Stimulated activated CD4-positive, alpha-beta T cell treated with anti-CD3 and anti-CD28 coated beads, Interleukin-12 subunit alpha, Interleukin-12 subunit beta, amount 100 ng/mL, for 24 hours (primary cell): ENCODE measurements around the gene PUM1.

Source experiments
- DNase-seq, 2 experiments: peaks; one replicate each; pipeline ENCODE4 v3.0.0-alpha.2; 2020; ENCODE audit warnings: low read depth in 2 of 2

PUM1 gene

GRCh38 chr1:31031330-31032143 lies 34.0 kb downstream of the PUM1 start:
- DNase-seq: no peak

DNA sequence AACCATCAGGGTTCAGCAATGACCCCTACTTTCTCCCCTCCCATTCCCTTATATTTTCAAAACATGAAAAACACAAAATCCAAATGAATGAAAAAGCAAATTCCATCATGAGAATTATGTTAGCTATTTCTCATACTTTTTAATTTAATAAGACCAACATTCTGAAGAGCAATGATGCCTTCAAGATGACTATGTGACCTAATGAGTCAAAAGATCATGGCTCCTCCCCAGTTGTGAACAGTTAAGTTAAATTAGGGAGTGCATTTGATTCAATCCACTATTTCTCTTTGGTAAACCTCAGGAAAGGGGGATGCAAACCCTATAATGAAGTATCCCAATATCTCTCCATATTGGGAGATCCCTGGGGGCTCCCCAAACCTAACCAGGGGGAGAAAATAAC lies 36.5 kb downstream of the PUM1 start:
- no peak for DNase-seq

- no peak for DNase-seq
Measured at GRCh38 chr1:31027693-31028526, 37.6 kb downstream of the PUM1 start.

DNA sequence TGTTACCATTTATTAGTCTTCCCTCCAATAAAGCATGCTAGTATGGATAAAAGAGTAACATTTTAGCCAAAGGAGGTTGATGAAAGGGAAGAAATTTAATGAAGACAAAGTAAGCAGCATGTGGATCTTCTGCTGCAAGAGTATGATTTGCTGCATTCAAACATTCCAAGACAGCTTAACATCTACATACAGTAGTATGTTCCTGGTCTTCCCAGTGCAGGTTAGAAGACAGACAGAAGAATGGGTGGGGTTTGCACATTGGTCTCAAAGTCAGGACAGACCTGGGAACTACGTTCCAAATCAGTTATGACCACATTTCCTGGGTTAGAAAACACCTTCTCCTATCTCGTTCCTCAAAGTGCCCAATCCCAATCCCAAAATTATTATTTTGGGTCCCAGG lies 43.3 kb downstream of the PUM1 start:
- DNase-seq: no peak

GRCh38 chr1:31020007-31020790 lies 45.3 kb downstream of the PUM1 start:
- no peak for DNase-seq

DNA sequence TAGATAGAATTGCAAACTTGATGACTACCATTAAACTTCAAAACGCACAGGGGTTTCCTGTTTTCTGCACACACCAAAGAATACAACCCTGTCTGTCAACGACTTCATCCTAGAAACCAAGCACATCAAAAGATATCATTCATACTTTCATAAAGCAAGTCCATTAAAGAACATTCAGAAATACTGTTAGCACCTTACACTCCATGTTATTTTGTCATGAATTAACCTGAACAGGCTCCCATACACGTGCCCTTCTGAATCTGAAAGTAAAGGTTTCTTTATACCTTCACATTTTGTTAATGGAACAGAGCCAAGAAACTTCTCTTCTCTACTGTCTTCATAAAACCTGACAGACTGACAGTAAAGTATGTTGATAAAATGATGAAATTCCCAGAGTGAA lies 46.1 kb downstream of the PUM1 start:
- no peak for DNase-seq

DNA sequence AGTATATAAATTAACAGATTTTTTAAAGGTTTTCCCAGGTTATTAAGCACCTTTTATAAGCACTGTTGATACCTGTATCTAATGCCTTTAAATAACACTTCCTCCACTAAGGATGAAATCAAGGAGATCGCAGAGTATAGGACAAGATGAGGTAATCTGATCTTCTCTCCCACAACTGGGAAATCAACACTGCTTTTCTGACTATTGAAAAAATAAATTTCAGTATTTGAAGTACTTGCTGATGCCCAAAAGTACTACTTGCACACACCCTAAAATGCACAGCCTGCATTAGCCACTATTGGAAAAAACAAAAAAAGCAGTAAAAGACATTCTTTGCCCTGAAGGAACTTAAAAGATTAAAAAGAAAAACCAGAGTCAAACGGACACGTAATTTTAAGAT lies 48.6 kb downstream of the PUM1 start:
- no peak for DNase-seq

DNA sequence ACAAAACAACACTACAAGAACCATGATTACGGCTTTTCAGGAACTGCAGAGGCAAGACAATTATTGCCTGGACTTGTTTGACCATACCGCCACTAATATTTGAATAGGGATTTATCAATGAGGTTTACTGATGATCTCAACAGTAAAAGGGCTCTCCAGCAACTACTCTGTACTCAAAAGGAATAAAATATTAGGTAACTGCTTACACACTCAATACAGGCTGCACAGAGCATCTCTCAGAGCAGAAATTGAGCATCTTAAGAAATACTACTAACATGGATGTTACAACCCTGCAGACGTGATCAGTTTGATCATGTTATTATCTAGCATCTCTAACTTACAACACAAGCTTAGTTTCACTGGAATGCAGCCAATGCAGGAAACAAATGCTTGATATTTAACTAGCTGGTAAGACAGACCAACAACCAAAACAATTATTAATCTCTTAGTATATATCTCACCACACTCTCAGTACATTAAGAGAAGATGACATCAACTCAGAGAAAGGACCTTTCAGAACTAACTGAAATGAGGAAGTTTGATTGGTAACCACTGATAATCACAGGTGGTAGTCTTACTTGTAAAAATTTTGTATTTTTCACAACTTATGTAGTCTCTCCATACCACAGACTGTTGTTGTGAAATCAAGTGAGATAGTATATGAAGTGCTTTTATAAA lies 52.2 kb downstream of the PUM1 start:
- no peak for DNase-seq

DNA sequence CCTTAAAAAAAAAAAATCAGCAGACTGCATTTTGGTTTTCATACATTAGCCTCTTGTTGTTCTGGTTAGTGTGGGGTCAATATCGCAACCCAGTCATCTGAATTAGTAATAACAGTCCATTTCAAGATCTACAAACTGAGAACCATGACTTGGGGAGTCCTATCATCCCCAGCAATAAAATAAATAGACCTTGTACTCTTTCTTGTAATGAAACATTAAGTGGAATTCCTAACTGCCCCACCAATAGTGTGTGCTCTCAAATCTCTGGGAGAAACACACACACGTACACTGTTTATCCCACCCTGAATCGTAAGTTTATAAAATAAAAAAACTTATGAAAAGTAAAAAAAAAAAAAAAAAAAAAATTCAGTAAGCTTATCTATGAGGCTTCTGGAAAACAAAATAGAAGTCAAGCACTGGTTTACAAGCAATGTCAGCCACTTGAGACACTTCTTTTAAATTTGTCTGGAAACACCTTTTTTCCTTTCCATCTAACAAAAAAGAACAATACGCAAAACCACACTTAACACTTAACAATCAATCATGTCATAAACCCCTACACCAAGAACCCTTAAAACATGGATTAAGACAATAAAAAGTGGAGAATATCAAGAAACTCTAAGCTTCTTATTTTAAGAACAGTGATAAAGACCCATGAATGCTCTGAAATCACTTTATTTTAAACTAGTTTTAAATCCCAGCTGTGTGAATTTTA lies 53.1 kb downstream of the PUM1 start:
- no peak for DNase-seq

GRCh38 chr1:31011719-31012118 lies 53.8 kb downstream of the PUM1 start:
- no peak for DNase-seq

- no peak for DNase-seq
Measured at GRCh38 chr1:31010086-31010989, 55.2 kb downstream of the PUM1 start.

DNA sequence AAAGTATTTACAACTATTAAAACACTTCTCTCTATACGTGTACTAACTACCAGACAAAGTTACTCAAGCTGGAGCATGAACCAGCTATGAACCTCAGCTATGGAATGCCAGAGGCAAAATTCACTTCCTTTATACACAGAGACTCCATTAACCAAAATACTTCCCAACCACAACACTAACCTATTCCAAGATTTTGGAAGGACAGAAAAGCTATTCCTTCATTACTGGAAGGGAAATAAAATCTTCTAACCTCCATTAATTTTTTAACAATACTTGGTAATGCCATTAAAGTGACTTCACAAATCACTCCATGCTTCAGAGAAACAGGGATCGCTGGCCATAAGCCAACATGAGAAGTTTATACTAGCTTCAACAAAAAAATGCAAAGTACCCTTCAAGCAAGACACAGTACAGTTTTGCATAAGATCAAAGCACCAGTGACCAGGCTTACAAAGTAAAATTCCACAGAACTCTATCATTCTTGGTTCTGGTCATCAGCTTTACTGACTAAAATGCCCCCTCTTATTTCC lies 58.0 kb downstream of the PUM1 start:
- DNase-seq: no peak

GRCh38 chr1:31006747-31007146 lies 58.8 kb downstream of the PUM1 start:
- no peak for DNase-seq

GRCh38 chr1:31005617-31006166 lies 59.8 kb downstream of the PUM1 start:
- DNase-seq: no peak

DNA sequence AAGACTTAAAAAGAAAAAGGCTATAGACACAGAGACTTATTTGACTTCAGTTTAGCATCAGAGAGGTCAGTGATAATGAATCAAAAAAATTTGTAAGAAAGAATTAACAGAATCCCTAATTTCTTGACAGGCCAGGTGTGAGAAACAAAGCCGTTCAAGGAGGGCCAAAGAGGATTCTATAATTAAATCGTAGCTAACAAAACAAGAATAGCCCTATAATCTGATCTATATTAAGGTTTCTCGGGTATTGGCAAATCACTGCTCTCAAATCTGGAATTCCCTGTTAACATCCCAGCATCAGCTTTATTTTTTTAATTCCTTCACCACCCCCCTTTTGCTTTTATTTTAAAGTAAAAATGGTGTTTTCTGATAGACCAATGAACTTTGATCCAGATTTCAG lies 60.3 kb downstream of the PUM1 start:
- no peak for DNase-seq

DNA sequence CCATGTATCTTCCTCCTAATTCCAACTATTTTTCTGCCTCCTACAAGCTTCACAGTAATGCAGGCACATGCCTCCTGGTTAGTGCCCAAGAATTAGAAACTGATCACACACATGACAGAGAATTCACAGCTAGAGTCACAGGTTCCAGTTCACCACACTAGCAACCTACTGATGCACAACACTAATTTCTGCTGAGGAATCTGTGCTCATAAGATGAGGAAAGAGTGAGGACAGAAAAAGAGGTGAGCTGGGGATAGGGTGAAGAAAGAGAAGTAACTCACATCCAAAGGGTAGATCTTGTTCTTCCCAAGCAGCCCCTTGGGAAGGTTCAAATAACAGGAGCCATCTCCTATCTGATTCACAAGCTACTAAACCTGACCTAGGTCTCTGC lies 61.3 kb downstream of the PUM1 start:
- no peak for DNase-seq

DNA sequence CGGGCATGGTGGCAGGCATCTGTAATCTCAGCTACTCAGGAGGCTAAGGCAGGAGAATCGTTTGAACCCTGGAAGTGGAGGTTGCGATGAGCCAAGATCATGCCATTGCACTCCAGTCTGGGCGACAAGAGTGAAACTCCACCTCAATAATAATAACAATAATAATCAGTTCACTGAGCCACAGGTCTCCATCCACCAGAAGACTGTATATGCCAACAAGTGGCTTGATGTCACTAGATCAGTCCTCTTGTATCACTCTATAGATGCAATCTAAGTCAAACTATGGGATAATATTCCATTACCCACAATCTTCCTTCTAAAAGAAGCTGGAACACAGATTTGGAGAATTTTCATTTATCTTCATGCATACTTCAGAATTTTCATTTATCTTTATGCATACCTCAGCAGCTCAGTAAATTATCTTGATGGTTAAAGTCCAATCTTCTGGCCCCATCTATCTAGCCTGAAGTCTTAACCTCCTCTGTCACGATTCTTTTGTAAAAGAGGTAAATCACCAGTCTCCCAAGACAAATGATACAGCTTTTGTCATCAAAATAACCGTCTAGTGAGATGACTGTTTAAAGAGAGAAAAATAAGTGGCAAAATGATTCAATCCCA lies 61.8 kb downstream of the PUM1 start:
- no peak for DNase-seq

- DNase-seq: no peak
Measured at GRCh38 chr1:31000301-31000700, 65.2 kb downstream of the PUM1 start.

GRCh38 chr1:30998887-30999286 lies 66.6 kb downstream of the PUM1 start:
- DNase-seq: no peak
